CD4-positive, alpha-beta memory T cell (primary cell): Measurements from ENCODE around the gene AOPEP. TPM values are rescaled to one million over a fixed set of nuclear protein-coding genes. Genes with fewer than 3 reads are reported as not detected.
A peak's percentile ranks its signal among the peaks of the same experiment; 100 is the strongest.
"Not testable (repeated sequence)": the region's sequence is repeated elsewhere in the genome, so short reads cannot be mapped to it uniquely, and the experiment has no call there.

Experiments
- CTCF ChIA-PET: fragments of 350-600 bp; sonication (Branson Sonifier 250); formaldehyde crosslinking; loops from one replicate; lab custom pipeline; 2021; ENCODE audit warnings: inconsistent platforms; ENCODE audit not compliant: partially characterized antibody; lab: Charles Lee
- POLR2A ChIA-PET: fragments of 350-600 bp; sonication (Branson Sonifier 250); formaldehyde crosslinking; loops from one replicate; lab custom pipeline; 2021; ENCODE audit not compliant: partially characterized antibody; lab: Charles Lee
- DNase-seq, 5 donors: peaks; one replicate each; pipeline versions ENCODE4 v3.0.0 to v3.0.0-alpha.2; 2020 to 2022; ENCODE audit warnings: mixed read lengths in 1 of 5
- H3K27ac ChIP-seq: one replicate; pipeline ENCODE4 v1.7.0; 2013; ENCODE audit warnings: low read depth, low read length
- H3K27me3 ChIP-seq: 2 replicates; pipeline ENCODE4 v1.7.0; 2013; ENCODE audit warnings: mild to moderate bottlenecking, low read length, moderate library complexity; ENCODE audit not compliant: insufficient read depth
- H3K36me3 ChIP-seq: 2 replicates; pipeline ENCODE4 v1.7.0; 2013; ENCODE audit warnings: mild to moderate bottlenecking, low read length, moderate library complexity; ENCODE audit not compliant: insufficient read depth
- H3K4me1 ChIP-seq: 2 replicates; pipeline ENCODE4 v1.7.0; 2013; ENCODE audit warnings: mild to moderate bottlenecking, low read length, moderate library complexity; ENCODE audit not compliant: insufficient read depth
- H3K4me3 ChIP-seq, 2 donors: one replicate each; pipeline ENCODE4 v1.7.0; 2013; ENCODE audit warnings: low read length in 2 of 2, mild to moderate bottlenecking in 1 of 2
- H3K9me3 ChIP-seq, 2 donors: one replicate each; pipeline ENCODE4 v1.7.0; 2013; ENCODE audit warnings: low read length in 2 of 2, control low read depth in 1 of 2; ENCODE audit not compliant: control insufficient read depth in 1 of 2
- H3K27ac Mint-ChIP-seq, 7 donors: one replicate each; pipeline ENCODE4 v1.8.0; 2020 to 2021; ENCODE audit warnings: mixed read lengths in 7 of 7, mild to moderate bottlenecking in 6 of 7, inconsistent platforms in 3 of 7, moderate library complexity in 3 of 7
- H3K27me3 Mint-ChIP-seq, 2 donors: one replicate each; pipeline ENCODE4 v1.8.0; 2020 to 2021; ENCODE audit warnings: mixed read lengths in 2 of 2
- H3K36me3 Mint-ChIP-seq, 2 donors: one replicate each; pipeline ENCODE4 v1.8.0; 2020 to 2021; ENCODE audit warnings: mixed read lengths in 2 of 2, inconsistent platforms in 1 of 2, mild to moderate bottlenecking in 1 of 2
- H3K4me1 Mint-ChIP-seq, 4 donors: one replicate each; pipeline ENCODE4 v1.8.0; 2020 to 2021; ENCODE audit warnings: mixed read lengths in 4 of 4, mild to moderate bottlenecking in 1 of 4
- H3K4me3 Mint-ChIP-seq, 8 donors: one replicate each; pipeline ENCODE4 v1.8.0; 2020 to 2021; ENCODE audit warnings: mixed read lengths in 8 of 8, mild to moderate bottlenecking in 7 of 8, moderate library complexity in 6 of 8, inconsistent platforms in 3 of 8
- H3K9me3 Mint-ChIP-seq, 8 donors: one replicate each; pipeline ENCODE4 v1.8.0; 2020 to 2021; ENCODE audit warnings: mixed read lengths in 8 of 8, mild to moderate bottlenecking in 5 of 8, inconsistent platforms in 3 of 8, moderate library complexity in 1 of 8
- intact Hi-C: fragments of 100-400 bp; cut with micrococcal nuclease; formaldehyde crosslinking; loops from one replicate; pipeline ENCODE4 v1.15.1; 2023
- polyA plus RNA-seq, 2 donors: library from polyadenylated mRNA; unstranded; fragments of 300-500 nt; fragmentation: Illumina TruSeq; gene quantifications; one replicate each; pipeline ENCODE4 v1.2.3, GENCODE V29; 2021
- total RNA-seq, 2 experiments: library from RNA; stranded (reverse); gene quantifications; one replicate each; pipeline ENCODE4 v1.2.3, GENCODE V29; 2021

Gene AOPEP
- total and polyA plus RNA-seq, 4 experiments from 2014 or later = 3.1 to 11.7 (median 7.6) TPM

- Histone ChIP-seq H3K27me3 (no peaks in the 10 kb centered on the region), H3K4me1 (peaks cover 33% of the 10 kb centered on the region), H3K9me3 (no peaks in the 10 kb centered on the region), H3K4me3 (no peak overlapping the region), H3K36me3 (no peaks in the 10 kb centered on the region), H3K27ac (no peak overlapping the region)
- ChIA-PET CTCF (interaction anchor here (1.2 kb wide), 2 partner anchors 9 to 12 kb away, joined by 3 to 6 read pairs; no protein-coding TSS in a partner anchor), POLR2A (interaction anchor here (1.6 to 4.1 kb wide), 3 partner anchors 12 to 146 kb away, joined by 5 to 46 read pairs (median 6); partner anchors contain the start of gene AOPEP)
- peak overlapping the region in 1 of 8 donors; percentile 21 for H3K4me3 Mint-ChIP-seq
- intact Hi-C loops = no loop called here
- H3K4me1 Mint-ChIP-seq = peaks cover 24 to 42% (median 35%) of the 10 kb centered on the region in 4 donors
- no peak for DNase-seq
- H3K27ac Mint-ChIP-seq = peak overlapping the region in 5 of 7 donors; percentile 71 to 99 (median 98)
- no peaks in the 10 kb centered on the region for H3K27me3 Mint-ChIP-seq
- H3K9me3 Mint-ChIP-seq = no peaks in the 10 kb centered on the region
- H3K36me3 Mint-ChIP-seq = peaks cover 3 to 7% of the 10 kb centered on the region in 2 donors
Observed at GRCh38 chr9:94872083-94872833, 145.8 kb downstream of the AOPEP start.

GRCh38 chr9:94872891-94873511, 146.5 kb downstream of the AOPEP start:
- Histone ChIP-seq H3K4me3 (no peak overlapping the region), H3K4me1 (peaks cover 34% of the 10 kb centered on the region), H3K36me3 (no peaks in the 10 kb centered on the region), H3K27ac (no peak overlapping the region), H3K9me3 (no peaks in the 10 kb centered on the region), H3K27me3 (no peaks in the 10 kb centered on the region)
- no peak overlapping the region for H3K4me3 Mint-ChIP-seq
- intact Hi-C loops = no loop called here
- no peaks in the 10 kb centered on the region for H3K27me3 Mint-ChIP-seq
- H3K36me3 Mint-ChIP-seq = peaks cover 3 to 7% of the 10 kb centered on the region in 2 donors
- H3K9me3 Mint-ChIP-seq = no peaks in the 10 kb centered on the region
- no peak for DNase-seq
- peaks cover 21 to 48% (median 35%) of the 10 kb centered on the region in 4 donors for H3K4me1 Mint-ChIP-seq
- POLR2A ChIA-PET = interaction anchor here (2.3 to 4.1 kb wide), 2 partner anchors 12 to 16 kb away, joined by 5 to 46 read pairs; no protein-coding TSS in a partner anchor
- H3K27ac Mint-ChIP-seq = peak overlapping the region in 5 of 7 donors; percentile 33 to 80 (median 54)
- CTCF ChIA-PET = no interaction called here

DNA sequence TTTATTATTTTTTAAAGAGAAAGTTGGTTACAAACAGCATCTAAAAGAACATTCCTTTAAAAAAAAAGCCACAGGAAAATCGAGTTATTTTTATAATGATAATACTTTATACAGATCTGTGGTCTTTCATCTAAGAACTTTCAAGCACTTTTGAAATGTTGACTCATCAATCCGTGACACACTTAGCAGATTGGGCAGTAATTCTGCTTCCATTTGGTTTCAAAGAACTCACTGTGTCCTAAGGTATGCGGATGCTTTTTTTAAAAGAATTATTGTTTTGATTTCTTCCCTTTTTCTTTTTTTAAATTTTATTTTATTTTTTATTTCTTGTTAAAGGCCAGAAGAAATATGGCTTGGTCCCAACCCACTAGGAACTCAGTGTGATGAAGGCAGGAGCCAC, 147.8 kb downstream of the AOPEP start:
- Histone ChIP-seq H3K4me3 (no peak overlapping the region), H3K9me3 (no peaks in the 10 kb centered on the region), H3K27ac (no peak overlapping the region), H3K4me1 (peaks cover 45% of the 10 kb centered on the region), H3K27me3 (no peaks in the 10 kb centered on the region), H3K36me3 (no peaks in the 10 kb centered on the region)
- Mint-ChIP-seq H3K9me3 (no peaks in the 10 kb centered on the region), H3K27me3 (no peaks in the 10 kb centered on the region), H3K4me3 (no peak overlapping the region), H3K36me3 (peaks cover 3 to 7% of the 10 kb centered on the region in 2 donors), H3K4me1 (peaks cover 26 to 55% (median 43%) of the 10 kb centered on the region in 4 donors), H3K27ac (no peak overlapping the region)
- CTCF ChIA-PET = no interaction called here
- POLR2A ChIA-PET = no interaction called here
- no peak for DNase-seq
- intact Hi-C loops = no loop called here

DNA sequence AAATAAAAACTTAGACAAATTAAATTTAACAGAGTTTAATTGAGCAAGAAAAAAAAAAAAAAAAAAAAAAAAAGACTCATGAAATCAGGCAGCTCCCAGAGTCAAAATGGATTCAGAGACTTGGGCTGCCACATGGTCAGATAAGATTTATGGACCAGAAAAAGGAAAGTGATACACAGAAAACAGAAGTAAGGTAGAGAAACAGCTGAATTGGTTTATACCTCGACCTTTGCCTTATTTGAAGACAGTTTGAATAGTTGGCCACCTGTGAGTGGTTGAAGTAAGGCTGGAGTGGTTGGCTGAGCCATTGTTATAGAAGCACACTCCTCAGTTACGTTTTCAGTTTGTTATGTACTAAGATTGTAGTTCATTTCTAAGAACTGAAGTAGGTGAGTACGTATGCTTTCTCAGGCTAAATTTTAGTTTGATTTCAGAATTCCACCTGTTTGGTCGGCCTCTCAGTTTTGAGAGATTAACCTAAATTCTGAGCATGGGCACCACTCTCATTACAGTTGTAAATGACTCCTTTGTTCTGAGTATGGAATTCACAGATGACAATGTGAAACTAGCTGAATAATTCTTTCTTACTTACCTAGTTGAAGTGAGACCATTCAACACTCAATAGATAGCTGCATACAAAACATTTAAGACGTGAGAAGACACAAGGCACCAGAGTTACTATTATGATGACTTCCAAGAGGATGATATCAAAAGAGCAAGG, 149.0 kb downstream of the AOPEP start:
- peak overlapping the region in 1 of 7 donors; percentile 14 for H3K27ac Mint-ChIP-seq

GRCh38 chr9:94878804-94879203, 152.3 kb downstream of the AOPEP start:
- H3K27me3 ChIP-seq, H3K4me3 ChIP-seq, H3K36me3 Mint-ChIP-seq, H3K27me3 Mint-ChIP-seq, H3K9me3 ChIP-seq, H3K36me3 ChIP-seq, H3K9me3 Mint-ChIP-seq, intact Hi-C loops, H3K27ac ChIP-seq, DNase-seq: not testable (repeated sequence)
- H3K4me1 Mint-ChIP-seq = peaks cover 9 to 19% (median 15%) of the 10 kb centered on the region in 4 donors
- peak overlapping the region in 2 of 7 donors; percentile 13 to 51 for H3K27ac Mint-ChIP-seq
- POLR2A ChIA-PET = interaction anchor here (0.9 to 1.6 kb wide), 2 partner anchors 15 to 18 kb away, joined by 3 read pairs; no protein-coding TSS in a partner anchor
- peaks cover 15% of the 10 kb centered on the region for H3K4me1 ChIP-seq
- H3K4me3 Mint-ChIP-seq = peak overlapping the region in 5 of 8 donors; percentile 1 to 55 (median 20)
- CTCF ChIA-PET = interaction anchor here (1.4 kb wide), 1 partner anchor 39 kb away, joined by 3 read pairs; no protein-coding TSS in a partner anchor

More for the DNA sequence above, 149.0 kb downstream of the AOPEP start:
- Histone ChIP-seq H3K4me3 (no peak overlapping the region), H3K27ac (no peak overlapping the region), H3K4me1 (peaks cover 35% of the 10 kb centered on the region), H3K36me3 (no peaks in the 10 kb centered on the region), H3K27me3 (no peaks in the 10 kb centered on the region), H3K9me3 (no peaks in the 10 kb centered on the region)
- H3K9me3 Mint-ChIP-seq = no peaks in the 10 kb centered on the region
- DNase-seq = no peak
- no peak overlapping the region for H3K4me3 Mint-ChIP-seq
- ChIA-PET POLR2A (no interaction called here), CTCF (no interaction called here)
- no peaks in the 10 kb centered on the region for H3K27me3 Mint-ChIP-seq
- intact Hi-C loops = no loop called here
- peaks cover 3 to 7% of the 10 kb centered on the region in 2 donors for H3K36me3 Mint-ChIP-seq
- peaks cover 21 to 44% (median 35%) of the 10 kb centered on the region in 4 donors for H3K4me1 Mint-ChIP-seq

DNA sequence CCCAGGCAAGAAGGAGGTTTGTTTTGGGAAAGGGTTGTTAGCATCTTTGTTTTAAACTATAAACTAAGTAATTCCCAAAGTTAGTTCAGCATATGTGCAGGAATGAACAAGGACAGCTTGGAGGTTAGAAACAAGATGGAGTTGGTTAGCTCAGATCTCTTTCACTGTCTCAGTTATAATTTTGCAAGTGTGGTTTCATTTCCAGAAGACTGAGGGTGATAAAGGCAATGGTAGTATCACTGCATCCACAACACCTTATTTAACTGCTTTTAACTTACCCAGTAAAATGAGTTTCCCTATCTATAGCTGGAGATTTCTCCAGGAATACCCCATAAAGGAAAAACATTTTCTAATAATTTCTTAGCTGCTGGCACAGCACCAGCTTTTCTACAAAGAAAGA, 152.7 kb downstream of the AOPEP start:
- Mint-ChIP-seq H3K27ac (no peak overlapping the region), H3K4me1 (peaks cover 9 to 19% (median 15%) of the 10 kb centered on the region in 4 donors), H3K27me3 (no peaks in the 10 kb centered on the region), H3K9me3 (no peaks in the 10 kb centered on the region), H3K4me3 (peak overlapping the region in 4 of 8 donors; percentile 1 to 35 (median 18)), H3K36me3 (peaks cover 0 to 7% of the 10 kb centered on the region in 2 donors)
- Histone ChIP-seq H3K27ac (no peak overlapping the region), H3K4me1 (peaks cover 15% of the 10 kb centered on the region), H3K36me3 (no peaks in the 10 kb centered on the region), H3K27me3 (no peaks in the 10 kb centered on the region), H3K9me3 (no peaks in the 10 kb centered on the region), H3K4me3 (no peak overlapping the region)
- ChIA-PET POLR2A (interaction anchor here (0.9 to 1.6 kb wide), 2 partner anchors 15 to 18 kb away, joined by 3 read pairs; no protein-coding TSS in a partner anchor), CTCF (interaction anchor here (1.4 kb wide), 1 partner anchor 38 kb away, joined by 3 read pairs; no protein-coding TSS in a partner anchor)
- no peak for DNase-seq
- intact Hi-C loops = no loop called here
